GM18507 (cell line): ENCODE measurements around the gene SRSF5.
"Not testable (repeated sequence)": the region's sequence is repeated elsewhere in the genome, so short reads cannot be mapped to it uniquely, and the experiment has no call there.

Experiments
- DNase-seq: peaks from one replicate; pipeline ENCODE4 v3.0.0; 2011; ENCODE audit warnings: low read depth; ENCODE audit not compliant: insufficient read length; ENCODE audit errors: extremely low spot score
- FAIRE-seq: peaks from 2 replicates; lab custom pipeline; 2011; peaks lifted over from hg19 to GRCh38; lab: Jason Lieb, UNC

SRSF5 gene

DNA sequence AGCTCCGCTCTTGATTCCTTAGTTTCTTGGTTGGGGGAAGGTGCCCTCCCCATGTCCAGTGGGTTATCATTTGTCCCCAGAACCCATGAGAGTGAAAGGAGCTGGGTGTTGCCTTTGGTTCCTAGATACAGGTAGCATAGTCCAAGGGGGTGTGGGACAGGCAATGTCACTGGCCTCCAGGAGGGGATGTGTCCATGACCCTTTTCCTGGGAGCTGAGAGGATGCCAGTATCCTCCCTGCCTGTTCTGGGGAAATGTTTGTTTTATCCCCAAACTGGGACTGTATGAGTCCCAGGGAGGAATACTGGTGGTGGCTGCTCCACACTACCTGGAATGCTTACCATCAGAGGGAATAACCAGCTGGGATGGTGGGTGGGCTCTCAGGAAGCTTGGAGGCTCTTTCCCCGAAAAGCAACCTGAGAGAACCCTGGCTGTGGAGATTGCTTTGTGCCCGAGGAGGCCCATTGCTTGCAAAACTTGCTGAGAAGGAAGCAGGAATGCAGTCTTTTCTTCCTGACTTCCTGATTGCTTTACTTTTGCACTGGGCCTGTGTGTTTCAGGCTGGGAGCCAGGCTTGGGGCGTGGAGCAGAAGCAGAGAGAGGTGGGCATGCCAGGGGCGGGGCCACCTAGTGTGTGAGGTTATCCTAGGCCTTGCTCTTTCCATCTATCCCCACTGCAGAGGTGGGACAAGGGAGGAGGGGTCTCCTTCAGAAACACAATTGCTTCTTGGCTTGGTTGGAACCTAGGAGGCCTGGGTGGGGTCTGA, 30.8 kb downstream of the SRSF5 start:
- FAIRE-seq (no peak), DNase-seq (no peak)

DNA sequence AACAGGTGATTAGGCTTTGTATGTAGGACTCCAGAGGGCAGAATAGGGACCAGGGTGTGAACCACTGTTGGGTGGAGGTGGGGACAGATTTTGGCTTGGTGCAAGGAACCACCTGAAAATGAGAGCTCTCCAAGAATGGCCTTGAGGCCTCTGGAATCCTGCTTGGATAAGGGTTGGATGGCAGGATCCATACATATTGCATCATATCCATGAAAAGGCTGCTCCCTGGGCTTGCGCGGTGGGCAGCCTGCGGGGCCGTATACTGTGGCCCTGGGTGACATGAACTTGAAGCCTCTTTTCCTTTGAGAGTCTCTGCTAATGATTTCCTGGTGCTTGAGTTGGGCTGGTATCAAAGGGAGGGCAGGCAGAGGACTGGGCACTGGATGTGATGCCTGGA, 31.4 kb downstream of the SRSF5 start:
- no peak for FAIRE-seq

DNA sequence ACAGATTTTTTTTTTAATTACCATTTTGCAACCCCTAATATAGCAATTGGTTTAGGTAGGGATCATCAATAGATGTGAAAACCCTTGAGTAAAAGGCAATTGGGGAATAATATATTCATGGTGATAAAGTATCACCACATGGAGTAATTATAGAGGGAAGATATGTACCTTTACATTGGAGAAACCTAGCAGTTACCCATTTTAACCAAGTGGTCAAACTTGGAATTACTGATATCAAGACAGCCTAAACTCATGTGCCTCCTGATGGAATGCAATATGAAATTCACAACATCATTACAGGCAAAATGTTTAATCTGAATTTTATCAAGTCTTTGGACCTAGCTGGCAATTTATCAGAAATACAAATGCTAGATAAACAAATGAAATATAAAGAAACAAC, 36.8 kb downstream of the SRSF5 start:
- DNase-seq (no peak), FAIRE-seq (no peak)

More for the DNA sequence above, 31.4 kb downstream of the SRSF5 start:
- DNase-seq, result no peak

DNA sequence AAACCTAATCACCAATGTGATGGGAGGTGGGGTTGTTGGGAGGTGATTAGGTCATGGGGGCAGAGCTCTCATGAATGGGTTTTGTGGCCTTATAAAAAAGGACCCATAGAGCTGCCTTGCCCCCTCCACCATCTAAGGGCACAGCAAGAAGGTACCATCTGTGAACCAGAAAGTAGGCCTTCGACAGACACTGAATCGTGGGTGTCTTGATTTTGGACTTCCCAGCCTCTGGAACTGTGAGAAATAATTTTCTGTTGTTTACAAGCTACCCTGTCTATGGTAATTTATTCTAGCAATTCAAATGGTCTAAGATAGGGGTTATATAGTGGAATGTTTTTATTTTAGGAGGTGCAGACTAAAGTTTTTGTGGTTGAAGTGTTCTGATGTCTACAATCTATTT, 38.0 kb downstream of the SRSF5 start:
- DNase-seq (no peak), FAIRE-seq (no peak)

DNA sequence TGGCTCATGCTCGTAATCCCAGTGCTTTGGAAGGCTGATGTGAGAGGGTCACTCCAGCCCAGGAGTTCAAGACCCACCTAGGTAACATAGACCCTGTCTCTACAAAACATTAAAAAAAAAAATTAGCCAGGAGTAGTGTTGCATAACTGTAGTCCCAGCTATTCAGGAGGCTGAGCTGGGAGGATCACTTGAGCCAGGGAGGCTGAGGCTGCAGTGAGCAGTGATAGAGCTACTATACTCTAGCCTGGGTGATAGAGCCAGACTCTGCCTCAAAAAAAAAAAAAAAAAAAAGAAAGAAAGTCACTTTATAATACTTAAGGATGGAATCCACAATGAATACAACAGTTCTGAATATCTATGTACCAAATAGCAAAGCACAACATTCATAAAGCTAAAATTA, 40.2 kb downstream of the SRSF5 start:
- DNase-seq (no peak), FAIRE-seq (no peak)

DNA sequence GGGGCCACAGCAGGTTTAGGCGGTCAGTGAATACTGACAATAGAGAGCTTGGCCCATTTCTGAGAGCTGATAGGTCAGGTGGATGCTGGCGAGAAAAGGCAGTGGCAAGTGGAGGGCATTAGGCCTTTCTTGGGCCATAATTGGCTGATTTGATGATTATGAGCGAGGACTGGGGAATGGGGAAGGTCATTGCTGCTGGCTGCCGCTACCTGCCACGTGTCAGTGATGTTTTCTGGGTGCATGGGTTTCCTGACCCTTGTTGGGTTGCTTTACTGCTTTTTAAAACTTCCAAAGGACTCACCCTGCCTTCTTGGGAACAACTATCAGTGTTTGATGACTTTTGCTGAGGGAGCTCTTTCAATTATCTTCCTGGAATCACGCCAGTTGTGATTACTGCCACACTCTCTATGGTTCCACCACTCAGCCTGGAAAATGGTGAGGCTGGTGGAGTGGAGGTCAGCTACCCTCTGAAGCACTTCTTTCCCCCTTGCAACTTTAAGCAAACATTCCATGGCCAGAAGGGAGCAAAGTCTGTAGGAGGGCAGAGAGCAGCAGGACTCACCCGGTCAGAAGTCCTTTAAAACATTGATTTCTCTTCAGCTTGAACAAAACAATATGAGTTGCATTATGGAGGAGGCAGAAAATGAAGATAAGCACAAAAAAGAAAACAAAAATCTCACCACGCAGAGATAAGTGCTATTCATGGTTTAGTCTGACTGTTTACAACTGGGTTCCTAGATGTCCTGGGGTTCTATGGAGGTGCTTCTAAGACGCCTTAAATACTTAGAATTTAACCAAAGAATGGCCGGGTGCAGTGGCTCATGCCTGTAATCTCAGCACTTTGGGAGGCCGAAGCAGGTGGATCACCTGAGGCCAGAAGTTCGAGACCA, 42.2 kb downstream of the SRSF5 start:
- FAIRE-seq (no peak), DNase-seq (no peak)

DNA sequence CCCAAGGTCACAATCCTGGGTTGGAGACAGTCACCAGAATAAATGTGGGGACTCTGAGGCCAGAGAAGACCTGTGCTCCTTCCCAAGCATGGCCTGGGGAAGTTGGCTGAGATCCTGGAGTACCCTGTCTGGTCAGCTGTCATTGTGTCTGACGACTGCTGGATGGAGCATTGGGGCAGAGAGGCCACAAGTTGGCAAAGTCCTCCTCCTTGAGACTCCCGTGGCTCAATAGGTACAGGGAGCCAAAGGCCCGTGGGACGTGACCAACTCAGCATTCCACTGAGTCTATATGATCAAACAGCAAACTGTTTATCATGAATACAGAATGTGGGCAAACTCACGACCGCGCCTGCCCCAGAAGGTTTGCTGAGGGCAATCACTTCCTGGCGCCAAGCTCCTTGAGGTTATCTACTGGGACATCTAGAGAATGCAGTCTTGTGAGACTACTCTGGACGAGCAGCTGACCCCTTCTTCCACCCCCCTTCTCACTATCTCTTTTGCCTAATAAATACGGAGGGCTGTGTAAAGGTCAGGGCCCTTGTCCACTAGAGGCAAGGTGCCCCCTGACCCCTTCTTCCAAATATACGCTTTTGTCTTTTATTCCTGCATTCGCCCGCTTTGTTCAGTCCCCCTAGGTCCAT, 44.4 kb downstream of the SRSF5 start:
- DNase-seq (no peak), FAIRE-seq (no peak)

DNA sequence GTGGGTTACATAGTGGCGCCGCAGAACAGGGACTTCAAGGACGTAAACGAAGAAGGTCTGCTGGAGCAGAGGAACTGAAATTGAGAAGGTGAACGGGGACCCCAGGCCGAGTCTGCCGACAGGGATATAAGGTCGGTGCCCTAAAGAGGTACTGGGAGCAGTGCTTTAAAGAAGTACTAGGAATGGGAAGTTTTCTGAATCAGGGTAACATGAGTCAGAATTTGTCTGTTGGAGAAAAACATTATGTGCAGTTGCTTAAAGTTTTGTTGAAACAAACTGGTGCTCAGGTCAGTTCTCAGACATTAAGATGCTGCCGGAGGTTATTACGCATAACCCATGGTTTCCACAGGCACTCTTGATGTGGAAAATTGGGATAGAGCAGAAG, 44.9 kb downstream of the SRSF5 start:
- FAIRE-seq, result no peak
- DNase-seq, result no peak

DNA sequence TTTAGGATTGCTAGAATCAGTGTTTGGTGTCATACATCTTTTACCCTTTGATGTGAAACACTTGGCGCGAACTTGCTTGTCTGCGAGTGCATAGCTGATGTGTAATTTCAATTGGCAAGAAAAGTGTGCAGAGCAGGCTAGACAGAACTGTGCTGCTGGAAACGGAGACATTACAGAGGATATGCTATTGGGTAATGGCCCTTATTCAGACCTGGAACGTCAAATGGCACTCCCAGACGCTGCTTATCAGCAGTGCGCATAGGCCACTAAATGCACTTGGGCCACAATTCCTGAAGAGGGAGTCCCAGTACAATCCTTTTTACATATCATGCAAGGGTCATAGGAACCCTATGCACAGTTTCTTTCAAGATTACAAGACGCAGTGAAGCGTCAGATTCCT, 45.8 kb downstream of the SRSF5 start:
- FAIRE-seq, result no peak
- no peak for DNase-seq

DNA sequence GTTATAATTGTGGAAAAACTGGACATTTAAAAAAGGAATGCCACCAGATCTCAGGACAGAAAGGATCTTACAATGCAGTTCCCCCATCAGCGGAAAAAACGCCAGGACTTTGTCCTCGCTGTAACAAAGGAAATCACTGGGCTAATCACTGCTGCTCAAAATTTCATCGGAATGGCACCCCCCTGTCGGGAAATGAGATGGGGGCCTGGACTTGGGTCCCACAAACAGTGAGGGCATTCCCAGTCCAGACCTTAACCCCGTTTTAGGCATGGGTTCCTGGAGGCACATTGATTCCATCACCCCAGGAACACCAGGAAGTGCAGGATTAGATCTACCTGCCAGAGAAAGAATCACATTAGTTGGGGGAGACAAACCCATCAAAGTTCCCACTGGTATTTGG, 46.4 kb downstream of the SRSF5 start:
- FAIRE-seq, DNase-seq: not testable (repeated sequence)

DNA sequence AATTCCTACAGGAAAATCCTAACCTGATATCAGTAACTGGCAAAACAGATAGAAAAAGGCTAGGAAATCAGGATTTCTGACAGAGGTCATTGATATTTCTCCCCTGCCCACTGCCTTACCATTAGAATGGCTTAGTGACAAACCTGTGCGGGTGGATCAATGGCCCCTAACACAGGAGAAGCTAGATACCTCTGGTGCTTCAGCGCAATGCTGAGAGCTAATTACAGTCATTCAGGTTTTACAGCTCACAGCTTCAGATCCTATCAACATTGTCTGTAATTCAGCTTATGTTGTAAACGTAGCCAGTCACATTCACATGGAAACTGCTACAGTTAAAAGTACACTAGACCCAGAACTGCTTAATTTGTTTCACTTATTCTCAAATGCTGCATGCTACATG, 47.5 kb downstream of the SRSF5 start:
- DNase-seq (no peak), FAIRE-seq (no peak)

DNA sequence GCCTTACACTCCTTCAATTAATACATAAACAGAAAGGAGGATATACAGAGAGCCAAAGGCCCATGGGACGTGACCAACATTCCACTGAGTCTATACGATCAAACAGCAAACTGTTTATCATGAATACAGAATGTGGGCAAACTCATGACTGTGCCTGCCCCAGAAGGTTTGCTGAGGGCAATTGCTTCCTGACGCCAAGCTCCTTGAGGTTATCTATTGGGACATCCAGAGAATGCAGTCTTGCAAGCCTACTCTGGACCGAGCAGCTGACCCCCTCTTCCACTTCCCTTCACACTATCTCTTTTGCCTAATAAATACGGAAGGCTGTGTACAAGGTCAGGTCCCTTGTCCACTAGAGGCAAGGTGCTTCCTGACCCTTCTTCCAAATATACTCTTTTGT, 48.6 kb downstream of the SRSF5 start:
- DNase-seq (no peak), FAIRE-seq (no peak)

DNA sequence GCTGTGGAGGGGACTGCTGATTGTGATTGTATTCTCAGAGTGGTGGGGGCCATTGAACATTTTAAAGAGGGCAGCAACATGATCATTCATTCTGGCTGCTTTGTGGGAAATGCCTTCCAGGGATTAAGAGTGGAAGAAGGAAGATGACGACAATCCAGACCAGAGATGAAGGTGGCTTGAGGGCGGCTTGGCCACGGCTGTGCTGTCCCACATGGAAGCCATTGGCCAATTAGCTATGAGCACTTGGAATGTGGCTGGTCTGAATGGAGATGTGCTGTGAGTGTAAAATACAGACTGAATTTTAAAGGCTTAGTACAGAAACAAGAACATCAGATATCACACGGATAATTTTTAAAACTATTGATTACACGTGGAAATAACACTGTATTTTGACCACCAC, 49.3 kb downstream of the SRSF5 start:
- DNase-seq (no peak), FAIRE-seq (no peak)

DNA sequence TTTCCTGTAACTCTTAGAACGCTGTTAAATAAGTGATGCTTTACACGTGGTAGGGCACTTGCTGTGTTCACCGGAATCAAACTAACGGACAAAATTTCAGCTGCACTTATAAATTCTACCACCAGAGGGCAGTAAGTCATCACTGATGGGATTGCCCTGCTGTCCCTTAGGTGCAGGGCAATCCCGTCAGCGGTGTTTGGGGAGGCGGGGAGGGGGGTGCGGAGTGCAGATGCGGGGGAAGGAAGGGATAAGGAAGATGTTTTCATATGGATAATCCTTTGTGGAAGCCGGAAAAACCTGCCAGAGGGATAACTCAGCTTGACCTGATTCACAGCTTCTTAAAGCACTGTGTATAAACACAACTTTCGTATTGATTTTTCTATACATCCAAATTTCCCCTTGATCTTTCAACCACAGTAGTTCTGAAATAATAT, 51.8 kb downstream of the SRSF5 start:
- FAIRE-seq (peak; percentile 74), DNase-seq (peak; percentile 48)

DNA sequence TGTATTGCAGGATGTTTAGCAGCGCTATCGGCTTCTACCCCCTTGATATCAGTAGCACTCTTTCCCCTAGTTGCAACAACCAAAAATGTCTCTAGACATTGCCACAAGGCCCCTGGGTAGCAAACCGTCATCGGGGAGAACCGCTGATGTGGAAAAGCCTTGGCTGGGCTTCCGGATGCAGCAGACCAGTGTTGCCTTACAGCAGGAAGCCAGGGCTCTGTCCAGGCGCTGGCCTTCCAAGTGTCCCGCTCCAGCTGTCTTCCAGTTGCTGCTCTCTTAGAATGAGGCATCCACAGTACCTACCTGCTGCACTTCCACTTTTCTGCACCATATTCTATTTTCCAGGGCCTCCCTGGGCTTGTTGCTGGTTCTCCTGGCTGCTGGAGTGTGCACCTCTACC, 52.7 kb downstream of the SRSF5 start:
- FAIRE-seq (no peak), DNase-seq (no peak)

DNA sequence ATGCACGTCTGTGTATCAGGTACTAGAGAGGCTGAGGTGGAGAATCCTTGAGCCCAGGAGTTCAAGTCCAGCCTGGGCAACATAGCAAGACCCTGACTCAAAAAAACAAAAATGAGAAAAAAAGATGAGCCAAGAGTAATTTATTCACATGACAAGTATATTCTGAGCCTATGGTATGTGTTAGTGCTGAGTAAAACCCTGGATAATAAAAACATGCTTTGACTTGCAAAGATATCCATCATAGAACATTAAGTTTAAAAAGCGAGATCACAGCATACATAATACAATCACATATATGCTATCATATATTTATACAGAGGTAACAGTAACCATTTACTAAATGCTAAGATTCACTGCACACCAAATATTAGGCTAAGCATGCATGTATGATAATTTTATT, 54.0 kb downstream of the SRSF5 start:
- FAIRE-seq (no peak), DNase-seq (no peak)
